ENCODE results near the gene RBM3.

RBM3 gene

GRCh38 chrX:48579259-48579658, 5.0 kb downstream of the RBM3 start:
- no peak for DNase-seq

GRCh38 chrX:48580662-48581061, 6.4 kb downstream of the RBM3 start:
- no peak for DNase-seq

GRCh38 chrX:48584698-48585097, 10.4 kb downstream of the RBM3 start:
- no peak for DNase-seq

GRCh38 chrX:48589482-48590162, 15.3 kb downstream of the RBM3 start:
- DNase-seq: no peak

- no peak for DNase-seq
Measured at GRCh38 chrX:48590203-48591103, 16.2 kb downstream of the RBM3 start.

DNA sequence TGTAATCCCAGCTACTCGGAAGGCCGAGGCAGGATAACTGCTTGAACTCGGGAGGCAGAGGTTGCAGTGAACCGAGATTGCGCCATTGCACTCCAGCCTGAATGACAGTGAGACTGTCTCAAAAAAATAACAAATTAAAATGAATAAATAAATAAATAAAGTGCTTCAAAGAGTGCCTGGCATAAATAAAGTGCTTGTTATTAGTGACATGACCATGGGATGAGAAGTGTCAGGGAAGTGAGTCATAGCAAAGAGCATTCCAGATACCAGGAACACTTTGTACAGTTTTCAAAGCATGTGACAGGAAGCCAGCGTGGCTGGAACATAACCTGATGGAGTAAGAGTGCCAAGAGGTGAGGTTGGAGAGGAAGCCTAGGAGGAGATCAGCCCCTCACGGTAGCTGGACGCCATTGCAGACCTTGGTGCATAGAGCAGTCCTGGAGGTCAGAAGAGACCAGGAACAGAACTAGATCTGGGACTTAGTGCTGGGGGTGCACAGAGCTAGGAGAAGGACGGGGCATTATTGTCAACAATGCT, 17.0 kb downstream of the RBM3 start:
- no peak for DNase-seq

GRCh38 chrX:48592971-48593370, 18.7 kb downstream of the RBM3 start:
- no peak for DNase-seq

DNA sequence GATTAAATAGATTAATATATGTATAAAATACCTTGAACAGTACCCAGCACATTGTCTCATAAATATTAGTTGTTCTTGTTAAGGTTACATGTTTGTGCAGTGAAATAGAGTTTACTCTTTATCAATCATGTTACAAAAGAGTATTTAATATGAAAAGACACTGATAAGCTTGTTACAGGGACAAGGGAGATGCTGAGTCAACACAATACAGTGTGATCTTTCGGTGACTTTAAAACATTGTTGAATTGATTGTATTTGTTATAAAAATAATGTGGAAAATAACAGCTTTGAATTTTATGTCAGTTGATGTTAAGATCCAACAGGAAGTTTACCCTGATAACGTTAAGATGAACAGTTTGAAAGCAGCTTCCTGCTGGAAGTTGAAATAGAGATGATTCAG, 21.6 kb downstream of the RBM3 start:
- no peak for DNase-seq

DNA sequence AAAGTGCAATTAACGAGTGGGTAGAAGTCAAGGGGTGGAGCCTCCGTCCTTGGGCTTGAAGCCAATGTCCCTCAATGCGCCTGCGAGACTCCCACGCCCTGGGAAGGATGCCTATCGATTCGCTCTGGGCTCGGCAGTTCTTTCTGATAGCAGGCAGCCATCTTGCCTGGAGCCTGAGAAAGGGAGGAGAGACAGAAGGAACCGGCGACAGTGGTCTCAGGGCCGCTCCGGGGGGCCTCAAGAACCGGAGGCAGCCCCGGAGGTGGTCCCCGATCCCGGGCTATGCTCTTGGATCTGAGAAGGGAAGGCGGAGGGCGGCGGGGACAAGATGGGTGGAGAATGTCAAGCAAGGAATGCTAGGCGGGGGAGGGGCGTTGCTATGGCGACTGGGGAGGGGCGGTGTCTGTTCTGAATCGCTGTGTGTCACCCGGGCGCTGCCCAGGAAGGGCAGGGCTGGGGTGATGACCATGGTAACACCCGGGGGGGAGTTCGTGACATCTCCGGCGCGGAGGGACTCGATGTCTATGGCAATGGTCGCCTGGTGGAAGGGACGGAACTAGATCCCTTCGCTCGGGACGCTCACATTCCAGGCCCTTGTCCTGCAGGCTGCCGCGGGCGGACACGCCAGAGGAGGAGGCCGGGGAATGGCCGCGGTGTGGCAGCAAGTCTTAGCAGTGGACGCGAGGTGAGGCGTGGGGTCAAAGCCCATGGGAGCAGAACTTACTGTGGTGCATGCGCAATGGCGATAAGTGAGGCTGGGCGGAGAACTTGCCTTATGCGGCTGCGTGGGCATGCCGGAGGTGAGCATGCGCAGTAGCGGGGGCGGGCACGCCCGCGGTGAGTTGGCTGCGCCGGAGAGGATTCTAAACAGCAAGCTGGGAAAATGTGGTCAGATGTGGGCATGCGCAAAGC, 23.3 kb downstream of the RBM3 start, which contains the start of gene WDR13:
TSS of gene WDR13 (plus strand) at position 140 of the 912 bp plus-strand sequence. CDS start at position 645, 505 bp downstream.
- DNase-seq: peak; percentile 89

DNA sequence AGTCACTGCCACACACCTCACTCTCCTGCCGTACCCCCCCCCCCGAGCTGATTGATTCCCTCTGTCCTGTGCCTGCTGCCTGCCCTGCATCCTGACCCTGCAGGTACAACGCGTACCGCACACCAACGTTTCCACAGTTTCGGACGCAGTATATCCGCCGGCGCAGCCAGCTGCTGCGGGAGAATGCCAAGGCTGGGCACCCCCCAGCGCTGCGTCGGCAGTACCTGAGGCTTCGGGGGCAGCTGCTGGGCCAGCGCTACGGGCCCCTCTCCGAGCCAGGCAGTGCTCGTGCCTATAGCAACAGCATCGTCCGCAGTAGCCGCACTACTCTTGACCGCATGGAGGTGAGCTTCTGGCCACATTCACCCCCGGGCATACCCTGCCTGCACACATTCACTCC, 24.3 kb downstream of the RBM3 start:
- DNase-seq: no peak

DNA sequence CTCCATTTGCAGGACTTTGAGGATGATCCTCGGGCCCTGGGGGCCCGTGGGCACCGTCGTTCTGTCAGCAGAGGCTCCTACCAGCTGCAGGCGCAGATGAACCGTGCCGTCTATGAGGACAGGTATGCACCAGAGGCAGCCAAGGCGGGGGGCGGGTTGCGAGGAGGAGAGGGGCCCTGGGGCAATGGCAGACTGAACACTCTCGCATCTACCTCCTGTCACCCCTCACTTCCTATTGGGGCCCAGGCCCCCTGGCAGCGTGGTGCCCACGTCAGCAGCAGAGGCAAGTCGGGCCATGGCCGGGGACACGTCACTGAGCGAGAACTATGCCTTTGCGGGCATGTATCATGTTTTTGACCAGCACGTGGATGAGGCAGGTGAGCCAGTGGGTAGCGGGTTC, 25.1 kb downstream of the RBM3 start:
- DNase-seq: no peak

DNA sequence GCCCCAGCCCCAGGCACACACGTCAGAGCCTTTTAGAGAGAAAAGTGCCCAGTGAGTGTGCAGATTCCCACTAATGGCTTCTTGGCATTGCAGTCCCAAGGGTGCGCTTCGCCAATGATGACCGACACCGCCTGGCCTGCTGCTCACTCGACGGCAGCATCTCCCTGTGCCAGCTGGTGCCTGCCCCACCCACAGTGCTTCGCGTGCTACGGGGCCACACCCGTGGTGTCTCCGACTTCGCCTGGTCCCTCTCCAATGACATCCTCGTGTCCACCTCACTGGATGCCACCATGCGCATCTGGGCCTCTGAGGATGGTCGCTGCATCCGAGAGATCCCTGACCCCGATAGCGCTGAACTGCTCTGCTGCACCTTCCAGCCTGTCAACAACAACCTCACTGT, 25.9 kb downstream of the RBM3 start:
- no peak for DNase-seq

- no peak for DNase-seq
Measured at GRCh38 chrX:48601741-48602394, 27.6 kb downstream of the RBM3 start.

- no peak for DNase-seq
Measured at GRCh38 chrX:48604701-48605100, 30.4 kb downstream of the RBM3 start.

DNA sequence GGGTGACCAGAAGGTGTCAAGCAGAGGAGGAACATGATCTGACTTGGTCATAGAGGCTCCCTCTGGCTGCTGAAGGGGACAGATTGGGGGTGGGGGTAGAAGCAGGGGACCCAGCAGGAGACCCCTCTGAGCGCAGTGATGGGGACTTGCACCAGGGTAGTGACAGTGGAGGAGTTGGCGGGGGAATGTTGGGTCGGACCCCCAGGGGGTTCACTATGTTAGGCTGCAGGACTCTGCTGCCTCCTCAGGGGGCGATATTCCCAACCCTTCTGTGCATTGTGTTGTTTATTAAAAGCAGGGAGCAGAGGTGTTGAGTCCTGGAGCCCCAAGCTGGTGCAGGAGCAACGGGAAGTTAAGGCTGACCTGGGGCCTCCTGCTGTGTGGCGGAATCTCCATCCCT, 31.8 kb downstream of the RBM3 start:
- no peak for DNase-seq

GRCh38 chrX:48611703-48612102, 37.4 kb downstream of the RBM3 start:
- no peak for DNase-seq

GRCh38 chrX:48613502-48614160, 39.3 kb downstream of the RBM3 start:
- DNase-seq: no peak

GRCh38 chrX:48616576-48616975, 42.3 kb downstream of the RBM3 start:
- no peak for DNase-seq

GRCh38 chrX:48617542-48618340, 43.5 kb downstream of the RBM3 start:
- DNase-seq: no peak

GRCh38 chrX:48626401-48627298, 52.4 kb downstream of the RBM3 start:
- no peak for DNase-seq
